ENCODE measurements around the gene TBC1D2B.
A peak's percentile ranks its signal among the peaks of the same experiment; 100 is the strongest.

Gene TBC1D2B

GRCh38 chr15:78052001-78052401 is 25.5 kb downstream of the TBC1D2B start:
- Histone ChIP-seq H3K4me1 (ENCODE audit: control insufficient read depth, insufficient read depth, low read length) (peaks cover 53% of the 10 kb centered on the region), H3K4me3 (ENCODE audit: low read length in 2 of 2) (no peak overlapping the region), H3K9ac (ENCODE audit: low read length in 2 of 2) (peak overlapping the region in 1 of 2 donors; percentile 21), H3K27me3 (ENCODE audit: control insufficient read depth in 1 of 2, insufficient read depth in 2 of 2, low read length in 2 of 2) (no peaks in the 10 kb centered on the region), H3K9me3 (ENCODE audit: control insufficient read depth in 2 of 2, low read length in 2 of 2) (no peaks in the 10 kb centered on the region), H3K36me3 (ENCODE audit: control insufficient read depth in 2 of 2, insufficient read depth in 2 of 2, low read length in 2 of 2) (peaks cover 3 to 12% of the 10 kb centered on the region in 2 donors), H3K27ac (ENCODE audit: low read length) (no peak overlapping the region)

GRCh38 chr15:78051596-78051995 is 25.9 kb downstream of the TBC1D2B start:
- H3K27ac ChIP-seq (ENCODE audit: low read length): no peak overlapping the region
- H3K27me3 ChIP-seq (ENCODE audit: control insufficient read depth in 1 of 2, insufficient read depth in 2 of 2, low read length in 2 of 2): no peaks in the 10 kb centered on the region
- H3K36me3 ChIP-seq (ENCODE audit: control insufficient read depth in 2 of 2, insufficient read depth in 2 of 2, low read length in 2 of 2): peaks cover 3 to 12% of the 10 kb centered on the region in 2 donors
- no peaks in the 10 kb centered on the region for H3K9me3 ChIP-seq (ENCODE audit: control insufficient read depth in 2 of 2, low read length in 2 of 2)
- no peak overlapping the region for H3K9ac ChIP-seq (ENCODE audit: low read length in 2 of 2)
- H3K4me1 ChIP-seq (ENCODE audit: control insufficient read depth, insufficient read depth, low read length): peaks cover 53% of the 10 kb centered on the region
- H3K4me3 ChIP-seq (ENCODE audit: low read length in 2 of 2): no peak overlapping the region

- no peaks in the 10 kb centered on the region for H3K27me3 ChIP-seq (ENCODE audit: control insufficient read depth in 1 of 2, insufficient read depth in 2 of 2, low read length in 2 of 2)
- H3K36me3 ChIP-seq (ENCODE audit: control insufficient read depth in 2 of 2, insufficient read depth in 2 of 2, low read length in 2 of 2): peaks cover 3 to 12% of the 10 kb centered on the region in 2 donors
- no peak overlapping the region for H3K9ac ChIP-seq (ENCODE audit: low read length in 2 of 2)
- no peak overlapping the region for H3K27ac ChIP-seq (ENCODE audit: low read length)
- H3K4me1 ChIP-seq (ENCODE audit: control insufficient read depth, insufficient read depth, low read length): peaks cover 50% of the 10 kb centered on the region
- H3K4me3 ChIP-seq (ENCODE audit: low read length in 2 of 2): no peak overlapping the region
- H3K9me3 ChIP-seq (ENCODE audit: control insufficient read depth in 2 of 2, low read length in 2 of 2): no peaks in the 10 kb centered on the region
Observed at GRCh38 chr15:78050826-78051225, 26.7 kb downstream of the TBC1D2B start.

GRCh38 chr15:78050441-78050809 is 27.1 kb downstream of the TBC1D2B start:
- no peaks in the 10 kb centered on the region for H3K9me3 ChIP-seq (ENCODE audit: control insufficient read depth in 2 of 2, low read length in 2 of 2)
- H3K36me3 ChIP-seq (ENCODE audit: control insufficient read depth in 2 of 2, insufficient read depth in 2 of 2, low read length in 2 of 2): peaks cover 3 to 12% of the 10 kb centered on the region in 2 donors
- no peak overlapping the region for H3K27ac ChIP-seq (ENCODE audit: low read length)
- H3K4me3 ChIP-seq (ENCODE audit: low read length in 2 of 2): no peak overlapping the region
- no peaks in the 10 kb centered on the region for H3K27me3 ChIP-seq (ENCODE audit: control insufficient read depth in 1 of 2, insufficient read depth in 2 of 2, low read length in 2 of 2)
- peaks cover 46% of the 10 kb centered on the region for H3K4me1 ChIP-seq (ENCODE audit: control insufficient read depth, insufficient read depth, low read length)
- H3K9ac ChIP-seq (ENCODE audit: low read length in 2 of 2): no peak overlapping the region

DNA sequence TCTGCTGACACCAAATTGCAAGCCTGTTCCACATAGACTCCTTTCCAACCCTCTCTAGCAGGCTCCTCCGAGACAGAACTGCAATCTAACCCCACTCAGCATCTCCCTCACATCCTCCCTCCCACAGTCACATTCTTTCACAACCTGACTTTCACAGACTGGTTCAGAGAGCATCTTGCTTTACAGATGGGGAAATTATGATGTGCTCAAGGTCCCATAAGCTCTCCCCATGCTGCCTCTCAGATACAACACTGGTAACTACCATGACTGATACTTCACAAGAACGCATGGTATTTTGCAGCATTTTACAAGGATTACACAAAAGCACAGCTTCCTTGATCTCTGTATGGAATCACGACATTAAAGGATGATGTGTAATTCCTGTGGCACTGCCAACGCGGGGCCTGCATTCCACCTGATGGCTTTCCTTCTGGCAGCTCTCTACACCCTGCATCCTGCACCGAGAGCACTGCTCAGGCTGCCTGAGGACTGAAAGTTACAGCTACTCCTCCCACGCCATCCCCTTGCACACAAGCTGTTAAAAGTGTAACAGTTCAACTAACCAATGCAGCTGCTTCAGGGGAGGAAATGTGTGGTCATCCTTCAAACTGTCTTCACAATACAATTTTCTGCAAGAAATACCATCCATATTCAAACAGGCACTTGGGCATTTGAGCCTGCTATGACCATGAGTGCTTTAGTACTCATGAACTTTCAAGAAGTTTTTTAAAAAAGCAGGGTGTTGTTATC is 27.6 kb downstream of the TBC1D2B start:
- peaks cover 3 to 12% of the 10 kb centered on the region in 2 donors for H3K36me3 ChIP-seq (ENCODE audit: control insufficient read depth in 2 of 2, insufficient read depth in 2 of 2, low read length in 2 of 2)
- no peaks in the 10 kb centered on the region for H3K27me3 ChIP-seq (ENCODE audit: control insufficient read depth in 1 of 2, insufficient read depth in 2 of 2, low read length in 2 of 2)
- peak overlapping the region in 1 of 2 donors; percentile 23 for H3K4me3 ChIP-seq (ENCODE audit: low read length in 2 of 2)
- no peaks in the 10 kb centered on the region for H3K9me3 ChIP-seq (ENCODE audit: control insufficient read depth in 2 of 2, low read length in 2 of 2)
- no peak overlapping the region for H3K9ac ChIP-seq (ENCODE audit: low read length in 2 of 2)
- peaks cover 41% of the 10 kb centered on the region for H3K4me1 ChIP-seq (ENCODE audit: control insufficient read depth, insufficient read depth, low read length)
- peak overlapping the region; percentile 20 for H3K27ac ChIP-seq (ENCODE audit: low read length)

DNA sequence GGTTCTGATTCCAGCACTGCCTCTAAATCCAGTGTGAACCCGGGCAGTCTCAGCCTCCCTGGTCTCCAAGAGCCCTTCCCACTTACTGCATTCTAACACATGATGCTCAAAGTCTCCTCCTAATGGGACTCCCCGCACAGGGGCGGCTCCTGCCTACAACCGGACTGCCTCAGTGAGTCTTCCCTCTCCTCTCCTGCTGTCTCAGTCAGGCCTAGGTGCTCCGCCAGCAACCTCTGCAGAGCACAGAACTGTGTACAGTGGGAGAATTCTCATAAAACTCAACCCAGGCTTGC is 28.9 kb downstream of the TBC1D2B start:
- no peak overlapping the region for H3K4me3 ChIP-seq (ENCODE audit: low read length in 2 of 2)
- H3K4me1 ChIP-seq (ENCODE audit: control insufficient read depth, insufficient read depth, low read length): peaks cover 45% of the 10 kb centered on the region
- peaks cover 10 to 12% of the 10 kb centered on the region in 2 donors for H3K36me3 ChIP-seq (ENCODE audit: control insufficient read depth in 2 of 2, insufficient read depth in 2 of 2, low read length in 2 of 2)
- H3K27me3 ChIP-seq (ENCODE audit: control insufficient read depth in 1 of 2, insufficient read depth in 2 of 2, low read length in 2 of 2): no peaks in the 10 kb centered on the region
- no peaks in the 10 kb centered on the region for H3K9me3 ChIP-seq (ENCODE audit: control insufficient read depth in 2 of 2, low read length in 2 of 2)
- peak overlapping the region in 1 of 2 donors; percentile 18 for H3K9ac ChIP-seq (ENCODE audit: low read length in 2 of 2)
- H3K27ac ChIP-seq (ENCODE audit: low read length): peak overlapping the region; percentile 55

GRCh38 chr15:78047761-78048627 is 29.5 kb downstream of the TBC1D2B start:
- H3K36me3 ChIP-seq (ENCODE audit: control insufficient read depth in 2 of 2, insufficient read depth in 2 of 2, low read length in 2 of 2): peaks cover 6 to 10% of the 10 kb centered on the region in 2 donors
- H3K27me3 ChIP-seq (ENCODE audit: control insufficient read depth in 1 of 2, insufficient read depth in 2 of 2, low read length in 2 of 2): no peaks in the 10 kb centered on the region
- peak overlapping the region; percentile 55 for H3K27ac ChIP-seq (ENCODE audit: low read length)
- peak overlapping the region in 1 of 2 donors; percentile 18 for H3K9ac ChIP-seq (ENCODE audit: low read length in 2 of 2)
- no peaks in the 10 kb centered on the region for H3K9me3 ChIP-seq (ENCODE audit: control insufficient read depth in 2 of 2, low read length in 2 of 2)
- H3K4me1 ChIP-seq (ENCODE audit: control insufficient read depth, insufficient read depth, low read length): peaks cover 45% of the 10 kb centered on the region
- no peak overlapping the region for H3K4me3 ChIP-seq (ENCODE audit: low read length in 2 of 2)

DNA sequence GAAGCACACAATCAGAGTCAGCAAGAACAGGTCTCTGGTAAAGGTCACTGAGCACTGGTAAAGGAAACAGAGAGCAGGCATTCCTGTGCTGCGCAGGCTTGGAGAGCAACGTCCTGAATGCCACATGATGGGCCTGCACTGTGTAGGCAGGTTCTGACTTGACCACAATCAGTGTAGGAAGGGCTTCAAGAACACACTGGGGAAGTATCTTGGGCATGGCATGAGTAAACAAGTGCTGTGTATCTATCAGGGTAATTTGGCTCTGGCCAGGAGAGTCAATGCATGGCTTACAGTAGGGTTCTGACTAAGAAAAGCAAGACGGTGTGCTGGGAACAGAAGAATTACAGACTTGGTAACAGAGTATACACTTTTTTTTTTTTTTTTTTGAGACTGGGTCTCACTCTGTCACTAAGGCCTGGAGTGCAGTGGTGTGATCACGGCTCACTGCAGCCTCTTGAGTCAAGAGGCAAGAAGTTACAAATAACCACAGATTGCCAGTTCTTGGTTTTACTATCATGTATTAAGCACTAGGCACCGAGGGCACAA is 30.6 kb downstream of the TBC1D2B start:
- no peak overlapping the region for H3K9ac ChIP-seq (ENCODE audit: low read length in 2 of 2)
- H3K27ac ChIP-seq (ENCODE audit: low read length): no peak overlapping the region
- H3K4me3 ChIP-seq (ENCODE audit: low read length in 2 of 2): no peak overlapping the region
- peaks cover 8 to 15% of the 10 kb centered on the region in 2 donors for H3K36me3 ChIP-seq (ENCODE audit: control insufficient read depth in 2 of 2, insufficient read depth in 2 of 2, low read length in 2 of 2)
- no peaks in the 10 kb centered on the region for H3K27me3 ChIP-seq (ENCODE audit: control insufficient read depth in 1 of 2, insufficient read depth in 2 of 2, low read length in 2 of 2)
- peaks cover 39% of the 10 kb centered on the region for H3K4me1 ChIP-seq (ENCODE audit: control insufficient read depth, insufficient read depth, low read length)
- H3K9me3 ChIP-seq (ENCODE audit: control insufficient read depth in 2 of 2, low read length in 2 of 2): no peaks in the 10 kb centered on the region

- H3K9me3 ChIP-seq (ENCODE audit: control insufficient read depth in 2 of 2, low read length in 2 of 2): no peaks in the 10 kb centered on the region
- peaks cover 35% of the 10 kb centered on the region for H3K4me1 ChIP-seq (ENCODE audit: control insufficient read depth, insufficient read depth, low read length)
Observed at GRCh38 chr15:78045189-78045588, 32.3 kb downstream of the TBC1D2B start.

GRCh38 chr15:78044407-78045155 is 32.9 kb downstream of the TBC1D2B start:
- no peak overlapping the region for H3K27ac ChIP-seq (ENCODE audit: low read length)
- no peak overlapping the region for H3K9ac ChIP-seq (ENCODE audit: low read length in 2 of 2)
- no peaks in the 10 kb centered on the region for H3K9me3 ChIP-seq (ENCODE audit: control insufficient read depth in 2 of 2, low read length in 2 of 2)
- no peak overlapping the region for H3K4me3 ChIP-seq (ENCODE audit: low read length in 2 of 2)
- peaks cover 8 to 17% of the 10 kb centered on the region in 2 donors for H3K36me3 ChIP-seq (ENCODE audit: control insufficient read depth in 2 of 2, insufficient read depth in 2 of 2, low read length in 2 of 2)
- peaks cover 29% of the 10 kb centered on the region for H3K4me1 ChIP-seq (ENCODE audit: control insufficient read depth, insufficient read depth, low read length)
- H3K27me3 ChIP-seq (ENCODE audit: control insufficient read depth in 1 of 2, insufficient read depth in 2 of 2, low read length in 2 of 2): no peaks in the 10 kb centered on the region

More at GRCh38 chr15:78045189-78045588, 32.3 kb downstream of the TBC1D2B start:
- H3K4me3 ChIP-seq (ENCODE audit: low read length in 2 of 2): no peak overlapping the region
- H3K27me3 ChIP-seq (ENCODE audit: control insufficient read depth in 1 of 2, insufficient read depth in 2 of 2, low read length in 2 of 2): no peaks in the 10 kb centered on the region
- H3K36me3 ChIP-seq (ENCODE audit: control insufficient read depth in 2 of 2, insufficient read depth in 2 of 2, low read length in 2 of 2): peaks cover 8 to 17% of the 10 kb centered on the region in 2 donors
- no peak overlapping the region for H3K9ac ChIP-seq (ENCODE audit: low read length in 2 of 2)
- no peak overlapping the region for H3K27ac ChIP-seq (ENCODE audit: low read length)

Measured in stomach smooth muscle (tissue), 2 donors.